Kidney (tissue), 14 donors: ENCODE measurements around the gene SCNN1B. TPM values are rescaled to one million over a fixed set of nuclear protein-coding genes. Genes with fewer than 3 reads are reported as not detected.

ENCODE experiments used
- DNase-seq, 5 donors: peaks; one replicate each; pipeline ENCODE4 v3.0.0-alpha.2; 2013 to 2020
- FAIRE-seq: peaks from 2 replicates; lab custom pipeline; 2012; peaks lifted over from hg19 to GRCh38; lab: Jason Lieb, UNC
- H3K27ac ChIP-seq, 2 donors: one replicate each; pipeline ENCODE4 v1.7.0; 2013; ENCODE audit warnings: low read depth in 2 of 2, low read length in 2 of 2, inconsistent platforms in 1 of 2
- H3K27me3 ChIP-seq: one replicate; pipeline ENCODE4 v1.7.1; 2013; ENCODE audit warnings: low read length, inconsistent platforms; ENCODE audit not compliant: control insufficient read depth, insufficient read depth
- H3K36me3 ChIP-seq, 3 donors: one replicate each; pipeline versions ENCODE4 v1.7.0 to v1.7.1; 2013; ENCODE audit warnings: low read length in 3 of 3, control low read depth in 1 of 3, inconsistent platforms in 1 of 3; ENCODE audit not compliant: insufficient read depth in 3 of 3, control insufficient read depth in 2 of 3
- H3K4me1 ChIP-seq, 3 donors: one replicate each; pipeline versions ENCODE4 v1.7.0 to v1.7.1; 2013; ENCODE audit warnings: low read length in 3 of 3, inconsistent platforms in 1 of 3, low read depth in 1 of 3; ENCODE audit not compliant: control insufficient read depth in 2 of 3, insufficient read depth in 2 of 3
- H3K4me3 ChIP-seq, 3 donors: one replicate each; pipeline versions ENCODE4 v1.7.0 to v1.8.1; 2013; ENCODE audit warnings: low read length in 3 of 3, control low read depth in 1 of 3, inconsistent platforms in 1 of 3
- H3K9ac ChIP-seq, 3 donors: one replicate each; pipeline versions ENCODE4 v1.7.0 to v1.7.1; 2013; ENCODE audit warnings: low read length in 3 of 3, control low read depth in 1 of 3, inconsistent platforms in 1 of 3
- H3K9me3 ChIP-seq, 3 donors: one replicate each; pipeline versions ENCODE4 v1.7.0 to v1.7.1; 2013; ENCODE audit warnings: low read length in 3 of 3, control low read depth in 1 of 3, inconsistent platforms in 1 of 3; ENCODE audit not compliant: control insufficient read depth in 2 of 3, insufficient read depth in 1 of 3
- intact Hi-C: fragments of 100-400 bp; cut with DNase I; formaldehyde crosslinking; loops from one replicate; pipeline ENCODE4 v1.11.1; 2022
- polyA plus RNA-seq: library from polyadenylated mRNA; stranded (reverse); fragments of 350-450 nt; fragmentation: Illumina TruSeq; extraction: RNeasy Lipid Tissue Mini Kit (QIAGEN cat#74804); gene quantifications from one replicate; pipeline ENCODE4 v1.2.3, GENCODE V29; 2014; ENCODE audit warnings: low read depth, low replicate concordance; ENCODE audit not compliant: insufficient read depth
- total RNA-seq: library from RNA; stranded (reverse); fragmentation: NEBNext Ultra II Directional; extraction: Animal tissue kit (Norgen Biotek cat#: 25700); gene quantifications from one replicate; pipeline ENCODE4 v1.2.1, GENCODE V29; 2021
- TF ChIP-seq, protein P1 (sequence below): IDR thresholded peaks from 3 replicates; pipeline ENCODE4 v1.5.1; 2012; ENCODE audit warnings: mild to moderate bottlenecking, moderate library complexity, borderline replicate concordance; ENCODE audit not compliant: insufficient read depth; ENCODE audit errors: extremely low read depth
- donor health status: control.
- donor health status: control.
- donor health status: control.
- donor health status: control.
- donor health status: control.
- donor health status: DM: yes; HTN: yes; CAD: no.
- donor health status: Normal renal cell carcinoma (clear cell type).

Gene SCNN1B
- total and polyA plus RNA-seq, 2 donors from 2014 or later, result 7.8 to 62.9 TPM

DNA sequence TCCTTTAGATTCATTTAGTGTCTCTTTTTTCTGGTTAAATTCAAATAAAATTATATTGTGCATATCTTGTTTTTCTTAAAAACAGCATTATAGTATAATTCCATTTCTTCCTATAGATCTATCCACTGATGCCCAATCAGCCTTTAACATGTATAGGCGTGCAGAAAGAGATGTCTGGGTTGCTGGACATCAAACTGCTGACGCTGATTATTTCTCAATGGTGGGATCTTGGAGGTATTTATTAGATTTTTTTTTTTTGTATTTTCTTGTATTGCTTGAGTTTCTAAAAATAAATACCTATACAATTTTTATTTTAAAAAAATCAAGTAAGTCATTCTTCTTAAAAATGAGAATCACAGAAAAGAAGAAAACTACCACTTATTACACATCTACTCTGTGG, 100.0 kb downstream of the SCNN1B start:
- Histone ChIP-seq H3K9me3 (no peaks in the 10 kb centered on the region), H3K4me1 (peaks cover 0 to 3% (median 0%) of the 10 kb centered on the region in 3 donors), H3K36me3 (peaks cover 6 to 41% (median 13%) of the 10 kb centered on the region in 3 donors), H3K27ac (no peak overlapping the region), H3K4me3 (no peak overlapping the region), H3K9ac (no peak overlapping the region), H3K27me3 (no peaks in the 10 kb centered on the region)
- TF ChIP-seq, protein P1, sequence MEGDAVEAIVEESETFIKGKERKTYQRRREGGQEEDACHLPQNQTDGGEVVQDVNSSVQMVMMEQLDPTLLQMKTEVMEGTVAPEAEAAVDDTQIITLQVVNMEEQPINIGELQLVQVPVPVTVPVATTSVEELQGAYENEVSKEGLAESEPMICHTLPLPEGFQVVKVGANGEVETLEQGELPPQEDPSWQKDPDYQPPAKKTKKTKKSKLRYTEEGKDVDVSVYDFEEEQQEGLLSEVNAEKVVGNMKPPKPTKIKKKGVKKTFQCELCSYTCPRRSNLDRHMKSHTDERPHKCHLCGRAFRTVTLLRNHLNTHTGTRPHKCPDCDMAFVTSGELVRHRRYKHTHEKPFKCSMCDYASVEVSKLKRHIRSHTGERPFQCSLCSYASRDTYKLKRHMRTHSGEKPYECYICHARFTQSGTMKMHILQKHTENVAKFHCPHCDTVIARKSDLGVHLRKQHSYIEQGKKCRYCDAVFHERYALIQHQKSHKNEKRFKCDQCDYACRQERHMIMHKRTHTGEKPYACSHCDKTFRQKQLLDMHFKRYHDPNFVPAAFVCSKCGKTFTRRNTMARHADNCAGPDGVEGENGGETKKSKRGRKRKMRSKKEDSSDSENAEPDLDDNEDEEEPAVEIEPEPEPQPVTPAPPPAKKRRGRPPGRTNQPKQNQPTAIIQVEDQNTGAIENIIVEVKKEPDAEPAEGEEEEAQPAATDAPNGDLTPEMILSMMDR, result no peak
- no peak for FAIRE-seq
- no peak for DNase-seq
- intact Hi-C loops, result no loop called here

GRCh38 chr16:23403547-23403946, 101.4 kb downstream of the SCNN1B start:
- Histone ChIP-seq H3K36me3 (peaks cover 8 to 30% (median 17%) of the 10 kb centered on the region in 3 donors), H3K9ac (no peak overlapping the region), H3K4me3 (no peak overlapping the region), H3K4me1 (peaks cover 0 to 3% (median 0%) of the 10 kb centered on the region in 3 donors), H3K9me3 (no peaks in the 10 kb centered on the region), H3K27me3 (no peaks in the 10 kb centered on the region), H3K27ac (no peak overlapping the region)
- TF ChIP-seq, protein P1, result no peak
- DNase-seq (peak in 4 of 5 donors; percentile 17 to 41 (median 28)), FAIRE-seq (no peak)
- intact Hi-C loops, result no loop called here

DNA sequence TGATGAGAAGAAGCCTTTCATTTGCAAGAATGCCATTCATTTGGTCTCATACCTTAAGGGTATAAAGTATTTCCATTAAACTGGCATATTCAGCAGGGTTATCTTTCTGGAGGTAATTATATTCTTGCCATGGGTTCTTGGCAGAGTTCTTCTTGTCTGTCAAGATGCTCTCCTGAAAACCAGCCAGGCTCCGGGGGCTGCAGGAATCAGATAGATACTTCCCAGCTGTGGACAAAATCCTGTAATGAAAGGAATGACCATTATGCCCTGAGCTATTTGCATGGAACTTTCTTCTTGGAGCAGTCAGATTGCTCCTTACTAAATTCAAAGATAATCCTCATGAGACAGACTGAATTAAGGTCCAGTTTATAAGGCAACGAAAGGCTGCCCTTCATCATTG, 103.9 kb downstream of the SCNN1B start:
- H3K36me3 ChIP-seq, result peaks cover 11 to 33% (median 16%) of the 10 kb centered on the region in 3 donors
- FAIRE-seq (no peak), DNase-seq (no peak)
- H3K9me3 ChIP-seq, result no peaks in the 10 kb centered on the region
- TF ChIP-seq, protein P1, result no peak
- no peak overlapping the region for H3K27ac ChIP-seq
- H3K4me1 ChIP-seq, result peaks cover 0 to 3% (median 0%) of the 10 kb centered on the region in 3 donors
- no peaks in the 10 kb centered on the region for H3K27me3 ChIP-seq
- no peak overlapping the region for H3K9ac ChIP-seq
- H3K4me3 ChIP-seq, result no peak overlapping the region
- intact Hi-C loops, result no loop called here
